ENCODE results near the gene EFCAB14. TPM values are rescaled to one million over a fixed set of nuclear protein-coding genes. Genes with fewer than 3 reads are reported as not detected.
"Not testable (repeated sequence)": the region's sequence is repeated elsewhere in the genome, so short reads cannot be mapped to it uniquely, and the experiment has no call there.

Gene EFCAB14
- total and polyA plus RNA-seq, 3 experiments from 2014 or later: 41.2 to 135 (median 43.5) TPM

- H3K4me1 Mint-ChIP-seq: no peaks in the 10 kb centered on the region
- peaks cover 17 to 61% of the 10 kb centered on the region in 2 donors for H3K27me3 Mint-ChIP-seq
- ChIA-PET CTCF (no interaction called here), POLR2A (no interaction called here)
- H3K4me3 Mint-ChIP-seq: no peak overlapping the region
- no peaks in the 10 kb centered on the region for H3K4me1 ChIP-seq (ENCODE audit: insufficient read depth, low read length)
- no peaks in the 10 kb centered on the region for H3K9me3 ChIP-seq (ENCODE audit: low read length)
- no peaks in the 10 kb centered on the region for H3K36me3 ChIP-seq (ENCODE audit: insufficient read depth, low read length)
- H3K27me3 ChIP-seq (ENCODE audit: insufficient read depth, low read length, poor library complexity, severe bottlenecking): no peaks in the 10 kb centered on the region
- no peak for DNase-seq
- H3K4me3 ChIP-seq (ENCODE audit: low read length): no peak overlapping the region
- no peaks in the 10 kb centered on the region for H3K36me3 Mint-ChIP-seq
- peaks cover 0 to 2% (median 0%) of the 10 kb centered on the region in 5 donors for H3K9me3 Mint-ChIP-seq
- no peak overlapping the region for H3K27ac ChIP-seq (ENCODE audit: low read depth, low read length)
- H3K27ac Mint-ChIP-seq: no peak overlapping the region
Observed at GRCh38 chr1:46757247-46757955, 38.5 kb upstream of the EFCAB14 start.

DNA sequence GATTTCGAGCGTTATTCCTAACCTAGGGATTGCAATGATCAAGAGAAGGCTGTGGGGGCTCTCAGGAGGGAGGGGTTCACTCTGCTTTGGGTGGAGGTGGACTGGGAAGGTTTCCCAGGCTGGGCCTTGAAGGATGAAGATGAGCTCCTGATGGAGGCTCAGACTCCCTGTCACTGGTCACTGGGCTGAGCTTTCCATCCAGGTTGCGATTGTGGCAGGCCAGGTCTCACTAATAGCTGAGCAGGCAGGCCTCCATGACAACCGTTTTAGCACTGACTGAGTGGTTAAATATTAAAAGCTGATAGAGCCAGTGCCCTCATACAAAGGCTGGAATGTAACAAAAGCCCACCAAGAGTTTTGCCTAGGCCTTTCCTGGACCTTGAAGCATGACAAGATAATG is 36.2 kb upstream of the EFCAB14 start:
- CTCF ChIA-PET: no interaction called here

GRCh38 chr1:46754707-46755106 is 35.8 kb upstream of the EFCAB14 start:
- H3K4me1 ChIP-seq (ENCODE audit: insufficient read depth, low read length); DNase-seq; H3K27ac Mint-ChIP-seq; CTCF ChIA-PET; H3K4me3 ChIP-seq (ENCODE audit: low read length); H3K4me3 Mint-ChIP-seq; H3K36me3 Mint-ChIP-seq; H3K27ac ChIP-seq (ENCODE audit: low read depth, low read length); H3K36me3 ChIP-seq (ENCODE audit: insufficient read depth, low read length); POLR2A ChIA-PET; H3K9me3 ChIP-seq (ENCODE audit: low read length); H3K9me3 Mint-ChIP-seq; H3K4me1 Mint-ChIP-seq; H3K27me3 ChIP-seq (ENCODE audit: insufficient read depth, low read length, poor library complexity, severe bottlenecking): not testable (repeated sequence)
- H3K27me3 Mint-ChIP-seq: peaks cover 12 to 69% of the 10 kb centered on the region in 2 donors

More for the DNA sequence above, 36.2 kb upstream of the EFCAB14 start:
- H3K27ac ChIP-seq (ENCODE audit: low read depth, low read length): no peak overlapping the region
- H3K4me1 ChIP-seq (ENCODE audit: insufficient read depth, low read length): no peaks in the 10 kb centered on the region
- no peak overlapping the region for H3K4me3 ChIP-seq (ENCODE audit: low read length)
- H3K36me3 ChIP-seq (ENCODE audit: insufficient read depth, low read length): no peaks in the 10 kb centered on the region
- no peaks in the 10 kb centered on the region for H3K36me3 Mint-ChIP-seq
- no peak overlapping the region for H3K4me3 Mint-ChIP-seq
- no peaks in the 10 kb centered on the region for H3K4me1 Mint-ChIP-seq
- no peak for DNase-seq
- no peaks in the 10 kb centered on the region for H3K27me3 ChIP-seq (ENCODE audit: insufficient read depth, low read length, poor library complexity, severe bottlenecking)
- POLR2A ChIA-PET: no interaction called here
- no peaks in the 10 kb centered on the region for H3K9me3 Mint-ChIP-seq
- H3K27ac Mint-ChIP-seq: no peak overlapping the region
- peaks cover 12 to 66% of the 10 kb centered on the region in 2 donors for H3K27me3 Mint-ChIP-seq
- H3K9me3 ChIP-seq (ENCODE audit: low read length): no peaks in the 10 kb centered on the region

GRCh38 chr1:46753985-46754384 is 35.1 kb upstream of the EFCAB14 start:
- no peaks in the 10 kb centered on the region for H3K36me3 Mint-ChIP-seq
- no peak for DNase-seq
- no peak overlapping the region for H3K27ac ChIP-seq (ENCODE audit: low read depth, low read length)
- no peaks in the 10 kb centered on the region for H3K9me3 ChIP-seq (ENCODE audit: low read length)
- no peaks in the 10 kb centered on the region for H3K36me3 ChIP-seq (ENCODE audit: insufficient read depth, low read length)
- H3K4me1 Mint-ChIP-seq: no peaks in the 10 kb centered on the region
- no peak overlapping the region for H3K27ac Mint-ChIP-seq
- no peak overlapping the region for H3K4me3 Mint-ChIP-seq
- H3K27me3 ChIP-seq (ENCODE audit: insufficient read depth, low read length, poor library complexity, severe bottlenecking): no peaks in the 10 kb centered on the region
- H3K4me3 ChIP-seq (ENCODE audit: low read length): no peak overlapping the region
- ChIA-PET POLR2A (no interaction called here), CTCF (no interaction called here)
- H3K9me3 Mint-ChIP-seq: no peaks in the 10 kb centered on the region
- peaks cover 7 to 73% of the 10 kb centered on the region in 2 donors for H3K27me3 Mint-ChIP-seq
- no peaks in the 10 kb centered on the region for H3K4me1 ChIP-seq (ENCODE audit: insufficient read depth, low read length)

DNA sequence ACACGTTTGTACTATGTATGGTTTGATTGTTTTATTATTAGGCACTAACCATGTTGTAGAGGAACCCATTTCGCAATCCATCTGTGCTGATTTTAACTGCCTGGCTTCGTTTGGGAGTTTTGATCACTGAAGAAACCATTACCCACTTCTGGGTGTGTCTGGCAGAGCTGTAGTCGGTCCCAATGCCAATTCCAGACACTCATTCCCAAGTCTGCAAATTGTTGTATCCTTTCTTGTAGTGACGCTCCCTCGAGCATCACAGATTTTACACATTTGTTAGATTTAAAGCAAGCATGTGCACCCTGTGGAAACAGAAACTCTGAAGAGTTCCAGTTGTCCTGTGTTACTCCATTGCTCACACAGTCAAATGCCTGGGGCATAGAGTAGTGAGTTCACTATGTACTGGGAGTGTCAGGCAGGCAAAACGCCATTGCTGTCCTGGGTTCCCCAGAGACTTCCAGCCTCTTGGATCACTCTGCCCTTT is 31.0 kb upstream of the EFCAB14 start:
- no peaks in the 10 kb centered on the region for H3K9me3 ChIP-seq (ENCODE audit: low read length)
- ChIA-PET CTCF (no interaction called here), POLR2A (no interaction called here)
- H3K27me3 ChIP-seq (ENCODE audit: insufficient read depth, low read length, poor library complexity, severe bottlenecking): peaks cover 4% of the 10 kb centered on the region
- no peak overlapping the region for H3K27ac ChIP-seq (ENCODE audit: low read depth, low read length)
- H3K36me3 ChIP-seq (ENCODE audit: insufficient read depth, low read length): no peaks in the 10 kb centered on the region
- H3K27me3 Mint-ChIP-seq: peaks cover 8 to 77% of the 10 kb centered on the region in 2 donors
- DNase-seq: no peak
- H3K4me3 Mint-ChIP-seq: no peak overlapping the region
- H3K27ac Mint-ChIP-seq: no peak overlapping the region
- H3K36me3 Mint-ChIP-seq: no peaks in the 10 kb centered on the region
- no peaks in the 10 kb centered on the region for H3K4me1 ChIP-seq (ENCODE audit: insufficient read depth, low read length)
- H3K4me3 ChIP-seq (ENCODE audit: low read length): no peak overlapping the region
- H3K4me1 Mint-ChIP-seq: no peaks in the 10 kb centered on the region
- no peaks in the 10 kb centered on the region for H3K9me3 Mint-ChIP-seq

DNA sequence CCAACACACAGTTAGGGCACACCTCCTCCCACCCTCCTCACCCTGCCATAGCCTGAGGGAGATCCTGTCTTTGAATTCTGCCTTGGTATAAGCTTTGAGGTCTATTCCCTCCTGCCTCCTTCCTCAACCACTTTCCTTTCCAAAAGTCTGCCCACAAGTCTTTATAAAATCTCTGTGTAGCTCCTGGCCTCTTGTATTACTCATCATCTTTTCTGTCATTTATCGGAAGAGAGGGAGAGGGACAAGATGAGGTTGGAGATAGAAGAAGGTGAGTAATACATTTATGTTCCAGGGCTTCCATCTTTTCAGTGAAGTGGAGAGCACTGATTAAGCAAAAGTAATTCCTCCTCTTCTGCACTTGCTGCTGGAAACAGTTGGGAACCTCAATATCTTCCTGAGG is 30.5 kb upstream of the EFCAB14 start:
- no peak overlapping the region for H3K27ac ChIP-seq (ENCODE audit: low read depth, low read length)
- no peak overlapping the region for H3K4me3 ChIP-seq (ENCODE audit: low read length)
- no peaks in the 10 kb centered on the region for H3K4me1 ChIP-seq (ENCODE audit: insufficient read depth, low read length)
- no peaks in the 10 kb centered on the region for H3K9me3 ChIP-seq (ENCODE audit: low read length)
- POLR2A ChIA-PET: no interaction called here
- DNase-seq: no peak
- H3K27me3 ChIP-seq (ENCODE audit: insufficient read depth, low read length, poor library complexity, severe bottlenecking): peaks cover 4% of the 10 kb centered on the region
- Mint-ChIP-seq H3K27ac (no peak overlapping the region), H3K4me3 (no peak overlapping the region), H3K9me3 (no peaks in the 10 kb centered on the region), H3K27me3 (peaks cover 9 to 75% of the 10 kb centered on the region in 2 donors), H3K4me1 (no peaks in the 10 kb centered on the region), H3K36me3 (no peaks in the 10 kb centered on the region)
- H3K36me3 ChIP-seq (ENCODE audit: insufficient read depth, low read length): no peaks in the 10 kb centered on the region
- CTCF ChIA-PET: no interaction called here

DNA sequence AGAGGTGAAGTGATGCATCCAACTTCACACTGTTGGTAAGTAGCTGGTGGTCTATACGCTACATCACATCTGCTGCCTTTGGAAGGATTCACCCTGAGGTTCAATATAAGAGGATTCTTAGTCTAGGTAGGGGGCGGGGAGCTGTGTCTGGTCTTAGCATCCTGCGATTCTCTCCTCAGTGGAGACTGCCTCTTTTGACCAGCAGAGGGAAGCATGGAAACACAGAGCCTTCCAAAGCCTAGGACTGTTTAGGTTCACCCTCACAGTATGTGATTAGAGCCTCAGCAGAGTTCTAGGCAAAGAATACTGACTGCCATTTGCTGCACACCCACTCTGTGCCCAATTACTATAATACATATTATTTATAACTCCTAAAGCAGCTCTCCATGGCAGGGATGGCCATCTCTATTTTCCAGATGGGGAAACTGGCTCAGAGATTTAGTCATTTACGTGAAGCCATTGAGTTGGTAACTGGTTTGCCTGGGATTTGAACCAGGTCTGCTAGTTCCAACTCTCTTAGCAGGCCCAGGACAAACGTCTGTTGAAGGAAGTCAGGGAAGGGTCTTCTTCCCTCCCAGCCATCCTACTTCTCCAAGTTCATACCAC is 28.9 kb upstream of the EFCAB14 start:
- POLR2A ChIA-PET: no interaction called here
- peaks cover 13 to 80% of the 10 kb centered on the region in 2 donors for H3K27me3 Mint-ChIP-seq

DNA sequence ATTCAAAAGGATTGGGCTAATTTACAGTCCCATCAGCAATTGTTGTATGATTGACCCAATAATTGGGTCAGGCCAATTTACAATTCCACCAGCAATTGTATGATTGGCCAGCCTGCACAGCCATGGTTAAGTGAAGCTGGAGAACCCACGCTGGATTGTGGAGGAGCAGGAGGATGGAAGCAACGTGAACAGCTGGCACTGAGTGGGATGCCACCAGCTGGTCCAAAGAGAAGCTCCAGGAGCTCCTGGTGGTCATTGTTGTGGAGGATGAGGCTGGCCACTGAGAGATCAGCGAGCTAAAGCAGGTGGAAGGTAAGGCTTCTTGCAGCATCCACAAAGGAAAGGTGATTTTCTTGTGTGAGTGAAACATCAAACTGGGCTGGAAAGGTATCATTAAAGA is 23.2 kb upstream of the EFCAB14 start:
- no peaks in the 10 kb centered on the region for H3K4me1 ChIP-seq (ENCODE audit: insufficient read depth, low read length)
- H3K27me3 ChIP-seq (ENCODE audit: insufficient read depth, low read length, poor library complexity, severe bottlenecking): peaks cover 4% of the 10 kb centered on the region
- no peak overlapping the region for H3K27ac Mint-ChIP-seq
- no peak overlapping the region for H3K4me3 Mint-ChIP-seq
- H3K4me1 Mint-ChIP-seq: no peaks in the 10 kb centered on the region
- peaks cover 20 to 59% of the 10 kb centered on the region in 2 donors for H3K27me3 Mint-ChIP-seq
- H3K36me3 ChIP-seq (ENCODE audit: insufficient read depth, low read length): no peaks in the 10 kb centered on the region
- no peak overlapping the region for H3K27ac ChIP-seq (ENCODE audit: low read depth, low read length)
- DNase-seq: no peak
- no peak overlapping the region for H3K4me3 ChIP-seq (ENCODE audit: low read length)
- no peaks in the 10 kb centered on the region for H3K9me3 ChIP-seq (ENCODE audit: low read length)
- POLR2A ChIA-PET: no interaction called here
- no peaks in the 10 kb centered on the region for H3K36me3 Mint-ChIP-seq
- H3K9me3 Mint-ChIP-seq: no peaks in the 10 kb centered on the region
- CTCF ChIA-PET: no interaction called here

More for the DNA sequence above, 28.9 kb upstream of the EFCAB14 start:
- no peaks in the 10 kb centered on the region for H3K9me3 ChIP-seq (ENCODE audit: low read length)
- Mint-ChIP-seq H3K4me1 (no peaks in the 10 kb centered on the region), H3K27ac (no peak overlapping the region), H3K4me3 (no peak overlapping the region), H3K36me3 (no peaks in the 10 kb centered on the region), H3K9me3 (no peaks in the 10 kb centered on the region)
- no peaks in the 10 kb centered on the region for H3K36me3 ChIP-seq (ENCODE audit: insufficient read depth, low read length)
- H3K27me3 ChIP-seq (ENCODE audit: insufficient read depth, low read length, poor library complexity, severe bottlenecking): peaks cover 4% of the 10 kb centered on the region
- CTCF ChIA-PET: no interaction called here
- no peaks in the 10 kb centered on the region for H3K4me1 ChIP-seq (ENCODE audit: insufficient read depth, low read length)
- H3K27ac ChIP-seq (ENCODE audit: low read depth, low read length): no peak overlapping the region
- DNase-seq: no peak
- H3K4me3 ChIP-seq (ENCODE audit: low read length): no peak overlapping the region

Measured in CD8-positive, alpha-beta memory T cell (primary cell).